ENCODE data around the gene GRAMD4.

The GRAMD4 gene

DNA sequence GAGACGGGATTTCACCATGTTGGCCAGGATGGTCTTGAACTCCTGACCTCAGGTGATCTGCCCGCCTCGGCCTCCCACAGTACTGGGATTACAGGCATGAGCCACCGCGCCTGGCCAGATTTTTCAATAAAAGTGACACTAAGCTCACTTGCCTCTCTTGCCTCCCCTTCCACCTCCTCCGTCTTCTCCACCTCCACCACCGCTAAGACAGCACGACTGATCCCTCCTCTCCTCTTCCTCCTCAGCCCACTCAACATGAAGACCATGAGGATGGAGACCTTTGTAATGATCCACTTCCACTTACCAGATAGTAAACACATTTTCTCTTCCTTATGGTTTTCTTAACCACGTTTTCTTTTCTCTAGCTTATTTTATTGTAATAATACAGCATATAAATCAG, 103.7 kb downstream of the GRAMD4 start:
- no peak for DNase-seq (ENCODE audit: low spot score)

DNA sequence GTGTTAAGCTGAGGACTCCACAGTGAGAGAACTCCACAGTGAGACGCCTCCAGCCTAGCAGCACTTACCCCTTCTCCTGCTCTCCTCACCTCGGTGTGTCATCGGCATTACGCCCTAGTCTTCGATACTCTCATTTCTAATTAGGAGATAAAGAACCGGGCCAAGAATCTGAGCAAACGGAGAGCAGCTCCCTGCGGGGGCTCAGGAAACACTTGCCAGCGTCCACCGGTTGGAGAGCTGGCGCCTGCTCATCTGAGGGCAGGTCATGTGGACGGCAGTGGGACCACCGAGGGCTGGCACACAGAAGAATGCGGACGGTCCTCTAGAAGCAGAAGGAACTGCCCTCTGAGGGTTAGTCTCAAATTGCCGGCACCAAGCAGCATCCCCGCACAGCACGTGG, 104.9 kb downstream of the GRAMD4 start:
- DNase-seq (ENCODE audit: low spot score), result no peak

DNA sequence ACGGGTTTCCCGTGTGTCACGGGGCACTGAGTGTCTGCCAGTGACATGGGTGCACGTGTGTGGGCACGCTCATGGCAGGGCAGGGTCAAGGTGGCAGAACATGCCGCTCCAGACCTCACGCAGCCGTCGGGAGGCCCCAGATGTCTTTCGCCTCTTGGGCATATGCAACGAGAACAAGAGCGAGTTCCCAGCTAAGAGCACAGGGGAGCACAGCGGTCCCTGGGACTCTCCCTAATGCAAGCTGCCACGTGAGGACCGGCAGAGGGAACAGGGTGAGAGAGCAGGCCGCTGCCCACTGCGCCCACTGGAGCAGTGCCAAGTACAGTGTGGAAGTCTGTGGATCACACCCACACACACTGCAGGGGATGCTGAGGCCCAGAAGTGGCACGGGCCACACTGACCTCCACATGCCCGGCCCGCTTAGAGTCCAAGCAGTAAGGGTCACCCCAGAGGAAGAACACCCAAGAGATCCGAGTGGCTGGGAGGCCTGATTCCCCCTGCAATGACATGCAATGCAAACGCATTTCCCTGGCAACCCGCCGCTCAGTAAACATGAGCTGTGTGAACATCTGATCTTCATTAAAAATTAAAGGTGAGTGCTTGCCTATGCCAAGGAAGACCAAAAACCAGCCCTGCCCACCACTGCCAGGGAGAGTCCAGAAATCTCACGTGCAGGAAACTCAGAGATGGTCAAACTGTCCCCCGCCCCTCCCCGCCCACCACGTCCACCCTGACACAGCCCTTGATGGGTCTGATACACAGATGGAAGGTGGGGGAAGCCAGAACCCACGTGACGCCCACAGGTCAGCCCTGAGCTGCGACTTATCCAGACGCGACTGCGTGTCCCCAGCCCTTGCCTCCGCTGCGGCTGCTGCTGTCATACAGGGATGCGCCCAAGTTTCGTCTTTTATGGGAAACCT, 106.1 kb downstream of the GRAMD4 start:
- DNase-seq (ENCODE audit: low spot score), result no peak

DNA sequence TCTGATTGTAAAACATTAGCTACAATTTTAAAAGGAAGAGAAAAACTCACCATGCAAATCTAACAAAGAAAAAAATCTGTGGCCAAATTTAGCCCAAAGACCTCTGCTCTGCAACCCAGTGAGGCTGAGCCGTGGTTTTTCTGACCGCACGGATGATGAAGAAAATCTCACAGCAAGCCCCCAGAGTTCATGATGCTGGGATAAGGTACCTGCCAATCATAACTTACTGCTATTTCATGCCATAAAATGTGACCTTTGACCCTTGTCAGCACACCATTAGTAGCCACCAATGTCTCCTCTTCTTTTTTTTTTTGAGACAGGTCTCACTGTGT, 106.8 kb downstream of the GRAMD4 start:
- no peak for DNase-seq (ENCODE audit: low spot score)

DNA sequence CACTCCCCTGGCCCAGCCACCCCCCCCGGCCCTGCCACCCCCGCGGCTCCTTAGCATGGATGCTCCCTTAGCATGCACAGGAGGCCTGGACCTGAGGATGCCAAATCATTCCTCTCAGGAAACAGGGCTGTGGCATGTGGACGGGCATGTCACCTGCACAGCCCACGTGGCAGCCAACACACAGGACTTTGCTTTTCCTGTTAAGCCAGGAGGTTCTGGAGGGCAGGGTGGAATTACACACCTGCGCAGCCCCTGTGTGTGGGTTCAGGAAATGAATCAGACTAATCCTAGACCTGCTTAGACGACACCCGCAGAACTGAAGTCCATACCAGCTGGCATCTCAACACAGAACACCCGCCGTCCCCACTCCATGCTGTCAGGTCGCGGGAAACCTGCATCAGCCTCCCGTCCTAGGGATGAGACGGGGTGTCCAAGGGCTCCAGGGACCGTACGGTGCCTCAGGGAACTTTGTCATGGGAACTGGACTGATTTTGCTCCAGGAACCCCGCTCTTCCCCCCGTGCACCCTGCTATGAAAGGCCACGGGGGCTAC, 107.7 kb downstream of the GRAMD4 start:
- no peak for DNase-seq (ENCODE audit: low spot score)

DNA sequence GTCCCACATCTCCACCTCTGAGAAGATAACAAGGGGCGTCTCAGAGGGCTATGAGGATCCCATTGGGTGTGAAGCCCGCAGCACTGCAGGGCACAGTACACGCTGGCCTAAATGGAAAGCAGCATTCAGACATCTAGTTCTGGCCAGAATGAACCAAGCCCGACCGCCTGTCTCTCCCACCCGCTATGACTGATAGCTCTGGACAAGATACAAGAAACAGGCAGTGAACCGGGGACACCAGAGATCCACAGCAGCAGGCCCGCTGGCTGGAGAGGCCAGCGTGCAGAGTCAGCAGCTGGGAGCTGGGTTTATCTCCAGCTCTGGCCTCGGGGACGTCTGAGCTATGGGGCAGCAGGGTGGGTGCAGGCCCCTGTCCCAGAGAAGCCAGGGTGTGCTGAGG, 108.3 kb downstream of the GRAMD4 start:
- no peak for DNase-seq (ENCODE audit: low spot score)

Data from hematopoietic multipotent progenitor cell treated with erythropoietin and hydrocortisone succinate and interleukin-3 and kit ligand, for 15 days (in vitro differentiated cells).